WTC11 (cell line): ENCODE results near the gene DCXR. TPM values are rescaled to one million over a fixed set of nuclear protein-coding genes. Genes with fewer than 3 reads are reported as not detected.

Experiments
- ELF4 ChIP-seq: sonication (generic); formaldehyde crosslinking; IDR thresholded peaks from 2 replicates; pipeline ENCODE4 v1.8.1; 2022; ENCODE audit warnings: low read depth, mild to moderate bottlenecking, moderate library complexity, missing genetic modification reagents
- GTF2I ChIP-seq: fragments of 250-450 bp; sonication (Bioruptor Pico); conservative IDR thresholded peaks from 2 replicates; pipeline ENCODE4 v1.4.0; 2021; ENCODE audit warnings: mild to moderate bottlenecking
- JUN ChIP-seq: sonication (generic); formaldehyde crosslinking; IDR thresholded peaks from 2 replicates; pipeline ENCODE4 v1.8.0; 2023; ENCODE audit warnings: mild to moderate bottlenecking, missing genetic modification reagents
- MXD4 ChIP-seq: fragments of 250-450 bp; sonication (Bioruptor Pico); IDR thresholded peaks from 2 replicates; pipeline ENCODE4 v1.8.0; 2021; ENCODE audit warnings: mild to moderate bottlenecking, moderate library complexity, borderline replicate concordance
- NFATC4 ChIP-seq: fragments of 250-450 bp; sonication (Bioruptor Pico); IDR thresholded peaks from 2 replicates; pipeline ENCODE4 v1.9.0; 2021; ENCODE audit warnings: mild to moderate bottlenecking
- OVOL2 ChIP-seq: fragments of 250-450 bp; sonication (Bioruptor Pico); IDR thresholded peaks from 2 replicates; pipeline ENCODE4 v1.9.0; 2021; ENCODE audit warnings: mild to moderate bottlenecking, borderline replicate concordance
- PRRX2 ChIP-seq: fragments of 250-450 bp; sonication (Bioruptor Pico); IDR thresholded peaks from 2 replicates; pipeline ENCODE4 v1.8.0; 2021; ENCODE audit warnings: mild to moderate bottlenecking
- SMAD4 ChIP-seq: sonication (generic); formaldehyde crosslinking; IDR thresholded peaks from 2 replicates; pipeline ENCODE4 v1.8.0; 2022; ENCODE audit warnings: mild to moderate bottlenecking, missing genetic modification reagents
- SOX15 ChIP-seq: fragments of 250-450 bp; sonication (Bioruptor Pico); IDR thresholded peaks from 2 replicates; pipeline ENCODE4 v1.9.0; 2021; ENCODE audit warnings: mild to moderate bottlenecking
- ZNF219 ChIP-seq: sonication (generic); formaldehyde crosslinking; IDR thresholded peaks from 2 replicates; pipeline ENCODE4 v1.8.0; 2023; ENCODE audit warnings: missing genetic modification reagents, mild to moderate bottlenecking, borderline replicate concordance
- total RNA-seq: library from RNA; stranded (reverse); gene quantifications from 3 replicates; pipeline ENCODE4 v1.2.3, GENCODE V29; 2021
- TF ChIP-seq, protein P1 (sequence below): sonication (generic); formaldehyde crosslinking; conservative IDR thresholded peaks from 2 replicates; pipeline ENCODE4 v1.8.1; 2023; ENCODE audit warnings: mild to moderate bottlenecking, low read depth, missing genetic modification reagents, moderate library complexity
- TF ChIP-seq, protein P2 (sequence below): sonication (generic); formaldehyde crosslinking; IDR thresholded peaks from 2 replicates; pipeline ENCODE4 v1.8.0; 2022; ENCODE audit warnings: missing genetic modification reagents
- TF ChIP-seq, protein P3 (sequence below): fragments of 250-450 bp; sonication (Bioruptor Pico); IDR thresholded peaks from 2 replicates; pipeline ENCODE4 v1.9.0; 2021; ENCODE audit warnings: moderate library complexity, mild to moderate bottlenecking, inconsistent platforms, borderline replicate concordance
- TF ChIP-seq, protein P4 (sequence below): fragments of 250-450 bp; sonication (Bioruptor Pico); IDR thresholded peaks from 2 replicates; pipeline ENCODE4 v2.1.2; 2022; ENCODE audit warnings: mild to moderate bottlenecking, moderate library complexity
- TF ChIP-seq, protein P5 (sequence below): sonication (generic); formaldehyde crosslinking; IDR thresholded peaks from 2 replicates; pipeline ENCODE4 v1.8.1; 2023; ENCODE audit warnings: mild to moderate bottlenecking, missing genetic modification reagents
- TF ChIP-seq, protein P6 (sequence below): sonication (generic); formaldehyde crosslinking; IDR thresholded peaks from 2 replicates; pipeline ENCODE4 v1.8.0; 2023; ENCODE audit warnings: mild to moderate bottlenecking, missing genetic modification reagents
- TF ChIP-seq, protein P7 (sequence below): fragments of 200-600 bp; IDR thresholded peaks from 2 replicates; pipeline ENCODE4 v1.8.0; 2022; ENCODE audit warnings: antibody characterized with exemption
- TF ChIP-seq, protein P8 (sequence below): fragments of 250-450 bp; sonication (Bioruptor Pico); IDR thresholded peaks from 2 replicates; pipeline ENCODE4 v1.9.0; 2021; ENCODE audit warnings: mild to moderate bottlenecking, borderline replicate concordance

DCXR gene
- total RNA-seq, 1 experiment from 2014 or later: 130 TPM

DNA sequence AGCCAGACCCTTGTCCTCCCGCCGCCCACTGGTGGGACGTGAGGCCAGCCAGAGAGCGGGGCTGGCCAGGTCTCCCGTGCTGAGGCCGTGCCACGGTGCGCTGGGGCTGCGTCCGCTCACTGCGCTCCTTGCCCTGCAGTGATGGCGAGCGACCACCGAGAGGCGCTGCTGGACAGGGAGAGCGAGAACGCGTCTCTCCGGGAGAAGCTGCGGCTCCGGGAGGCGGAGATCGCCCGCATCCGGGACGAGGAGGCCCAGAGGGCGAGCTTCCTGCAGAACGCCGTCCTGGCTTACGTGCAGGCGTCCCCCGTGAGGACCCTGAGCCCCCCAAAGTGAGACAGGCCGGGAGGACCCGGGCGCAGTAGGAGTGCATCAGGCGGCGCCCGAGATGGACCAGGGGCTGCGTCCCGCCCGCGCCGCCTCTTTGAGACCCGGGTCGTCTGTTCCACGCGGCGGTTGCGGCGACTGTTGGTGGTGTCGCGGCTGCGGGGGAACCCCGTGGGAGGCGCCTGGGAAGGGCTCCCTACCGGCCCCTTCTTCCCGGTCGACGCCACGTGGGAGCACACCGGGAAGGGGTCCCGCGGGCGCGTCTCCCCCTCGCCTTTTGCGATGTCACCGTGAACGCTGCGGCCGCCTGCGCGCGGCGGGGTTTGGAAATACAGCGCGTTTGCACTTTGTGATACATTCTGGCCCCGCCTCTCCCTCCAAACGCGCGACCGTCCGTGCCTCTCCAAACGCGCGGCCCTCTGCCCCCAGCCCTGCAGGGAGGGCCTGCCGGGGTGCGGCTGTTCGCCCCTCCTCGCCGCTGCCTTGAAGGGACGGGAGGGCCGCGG, 6.8 kb downstream of the DCXR start (continued):
- TF ChIP-seq, protein P1, sequence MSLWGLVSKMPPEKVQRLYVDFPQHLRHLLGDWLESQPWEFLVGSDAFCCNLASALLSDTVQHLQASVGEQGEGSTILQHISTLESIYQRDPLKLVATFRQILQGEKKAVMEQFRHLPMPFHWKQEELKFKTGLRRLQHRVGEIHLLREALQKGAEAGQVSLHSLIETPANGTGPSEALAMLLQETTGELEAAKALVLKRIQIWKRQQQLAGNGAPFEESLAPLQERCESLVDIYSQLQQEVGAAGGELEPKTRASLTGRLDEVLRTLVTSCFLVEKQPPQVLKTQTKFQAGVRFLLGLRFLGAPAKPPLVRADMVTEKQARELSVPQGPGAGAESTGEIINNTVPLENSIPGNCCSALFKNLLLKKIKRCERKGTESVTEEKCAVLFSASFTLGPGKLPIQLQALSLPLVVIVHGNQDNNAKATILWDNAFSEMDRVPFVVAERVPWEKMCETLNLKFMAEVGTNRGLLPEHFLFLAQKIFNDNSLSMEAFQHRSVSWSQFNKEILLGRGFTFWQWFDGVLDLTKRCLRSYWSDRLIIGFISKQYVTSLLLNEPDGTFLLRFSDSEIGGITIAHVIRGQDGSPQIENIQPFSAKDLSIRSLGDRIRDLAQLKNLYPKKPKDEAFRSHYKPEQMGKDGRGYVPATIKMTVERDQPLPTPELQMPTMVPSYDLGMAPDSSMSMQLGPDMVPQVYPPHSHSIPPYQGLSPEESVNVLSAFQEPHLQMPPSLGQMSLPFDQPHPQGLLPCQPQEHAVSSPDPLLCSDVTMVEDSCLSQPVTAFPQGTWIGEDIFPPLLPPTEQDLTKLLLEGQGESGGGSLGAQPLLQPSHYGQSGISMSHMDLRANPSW (CRISPR knock-in tag): no peak
- TF ChIP-seq PRRX2 (CRISPR knock-in tag) (no peak), ELF4 (CRISPR knock-in tag) (no peak), GTF2I (CRISPR knock-in tag) (no peak), NFATC4 (CRISPR knock-in tag) (no peak), SOX15 (CRISPR knock-in tag) (no peak), MXD4 (CRISPR knock-in tag) (no peak), SMAD4 (CRISPR knock-in tag) (no peak), JUN (CRISPR knock-in tag) (no peak), OVOL2 (no peak), ZNF219 (no peak)
- TF ChIP-seq, protein P2, sequence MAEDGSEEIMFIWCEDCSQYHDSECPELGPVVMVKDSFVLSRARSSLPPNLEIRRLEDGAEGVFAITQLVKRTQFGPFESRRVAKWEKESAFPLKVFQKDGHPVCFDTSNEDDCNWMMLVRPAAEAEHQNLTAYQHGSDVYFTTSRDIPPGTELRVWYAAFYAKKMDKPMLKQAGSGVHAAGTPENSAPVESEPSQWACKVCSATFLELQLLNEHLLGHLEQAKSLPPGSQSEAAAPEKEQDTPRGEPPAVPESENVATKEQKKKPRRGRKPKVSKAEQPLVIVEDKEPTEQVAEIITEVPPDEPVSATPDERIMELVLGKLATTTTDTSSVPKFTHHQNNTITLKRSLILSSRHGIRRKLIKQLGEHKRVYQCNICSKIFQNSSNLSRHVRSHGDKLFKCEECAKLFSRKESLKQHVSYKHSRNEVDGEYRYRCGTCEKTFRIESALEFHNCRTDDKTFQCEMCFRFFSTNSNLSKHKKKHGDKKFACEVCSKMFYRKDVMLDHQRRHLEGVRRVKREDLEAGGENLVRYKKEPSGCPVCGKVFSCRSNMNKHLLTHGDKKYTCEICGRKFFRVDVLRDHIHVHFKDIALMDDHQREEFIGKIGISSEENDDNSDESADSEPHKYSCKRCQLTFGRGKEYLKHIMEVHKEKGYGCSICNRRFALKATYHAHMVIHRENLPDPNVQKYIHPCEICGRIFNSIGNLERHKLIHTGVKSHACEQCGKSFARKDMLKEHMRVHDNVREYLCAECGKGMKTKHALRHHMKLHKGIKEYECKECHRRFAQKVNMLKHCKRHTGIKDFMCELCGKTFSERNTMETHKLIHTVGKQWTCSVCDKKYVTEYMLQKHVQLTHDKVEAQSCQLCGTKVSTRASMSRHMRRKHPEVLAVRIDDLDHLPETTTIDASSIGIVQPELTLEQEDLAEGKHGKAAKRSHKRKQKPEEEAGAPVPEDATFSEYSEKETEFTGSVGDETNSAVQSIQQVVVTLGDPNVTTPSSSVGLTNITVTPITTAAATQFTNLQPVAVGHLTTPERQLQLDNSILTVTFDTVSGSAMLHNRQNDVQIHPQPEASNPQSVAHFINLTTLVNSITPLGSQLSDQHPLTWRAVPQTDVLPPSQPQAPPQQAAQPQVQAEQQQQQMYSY (CRISPR knock-in tag): peak; percentile 40; the same call in 1 of the 2 replicates
- TF ChIP-seq, protein P3, sequence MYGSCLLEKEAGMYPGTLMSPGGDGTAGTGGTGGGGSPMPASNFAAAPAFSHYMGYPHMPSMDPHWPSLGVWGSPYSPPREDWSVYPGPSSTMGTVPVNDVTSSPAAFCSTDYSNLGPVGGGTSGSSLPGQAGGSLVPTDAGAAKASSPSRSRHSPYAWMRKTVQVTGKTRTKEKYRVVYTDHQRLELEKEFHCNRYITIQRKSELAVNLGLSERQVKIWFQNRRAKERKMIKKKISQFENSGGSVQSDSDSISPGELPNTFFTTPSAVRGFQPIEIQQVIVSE (CRISPR knock-in tag): no peak
- TF ChIP-seq, protein P4, sequence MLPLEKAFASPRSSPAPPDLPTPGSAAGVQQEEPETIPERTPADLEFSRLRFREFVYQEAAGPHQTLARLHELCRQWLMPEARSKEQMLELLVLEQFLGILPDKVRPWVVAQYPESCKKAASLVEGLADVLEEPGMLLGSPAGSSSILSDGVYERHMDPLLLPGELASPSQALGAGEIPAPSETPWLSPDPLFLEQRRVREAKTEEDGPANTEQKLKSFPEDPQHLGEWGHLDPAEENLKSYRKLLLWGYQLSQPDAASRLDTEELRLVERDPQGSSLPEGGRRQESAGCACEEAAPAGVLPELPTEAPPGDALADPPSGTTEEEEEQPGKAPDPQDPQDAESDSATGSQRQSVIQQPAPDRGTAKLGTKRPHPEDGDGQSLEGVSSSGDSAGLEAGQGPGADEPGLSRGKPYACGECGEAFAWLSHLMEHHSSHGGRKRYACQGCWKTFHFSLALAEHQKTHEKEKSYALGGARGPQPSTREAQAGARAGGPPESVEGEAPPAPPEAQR (CRISPR knock-in tag): no peak
- TF ChIP-seq, protein P5, sequence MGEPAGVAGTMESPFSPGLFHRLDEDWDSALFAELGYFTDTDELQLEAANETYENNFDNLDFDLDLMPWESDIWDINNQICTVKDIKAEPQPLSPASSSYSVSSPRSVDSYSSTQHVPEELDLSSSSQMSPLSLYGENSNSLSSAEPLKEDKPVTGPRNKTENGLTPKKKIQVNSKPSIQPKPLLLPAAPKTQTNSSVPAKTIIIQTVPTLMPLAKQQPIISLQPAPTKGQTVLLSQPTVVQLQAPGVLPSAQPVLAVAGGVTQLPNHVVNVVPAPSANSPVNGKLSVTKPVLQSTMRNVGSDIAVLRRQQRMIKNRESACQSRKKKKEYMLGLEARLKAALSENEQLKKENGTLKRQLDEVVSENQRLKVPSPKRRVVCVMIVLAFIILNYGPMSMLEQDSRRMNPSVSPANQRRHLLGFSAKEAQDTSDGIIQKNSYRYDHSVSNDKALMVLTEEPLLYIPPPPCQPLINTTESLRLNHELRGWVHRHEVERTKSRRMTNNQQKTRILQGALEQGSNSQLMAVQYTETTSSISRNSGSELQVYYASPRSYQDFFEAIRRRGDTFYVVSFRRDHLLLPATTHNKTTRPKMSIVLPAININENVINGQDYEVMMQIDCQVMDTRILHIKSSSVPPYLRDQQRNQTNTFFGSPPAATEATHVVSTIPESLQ: no peak
- TF ChIP-seq, protein P6, sequence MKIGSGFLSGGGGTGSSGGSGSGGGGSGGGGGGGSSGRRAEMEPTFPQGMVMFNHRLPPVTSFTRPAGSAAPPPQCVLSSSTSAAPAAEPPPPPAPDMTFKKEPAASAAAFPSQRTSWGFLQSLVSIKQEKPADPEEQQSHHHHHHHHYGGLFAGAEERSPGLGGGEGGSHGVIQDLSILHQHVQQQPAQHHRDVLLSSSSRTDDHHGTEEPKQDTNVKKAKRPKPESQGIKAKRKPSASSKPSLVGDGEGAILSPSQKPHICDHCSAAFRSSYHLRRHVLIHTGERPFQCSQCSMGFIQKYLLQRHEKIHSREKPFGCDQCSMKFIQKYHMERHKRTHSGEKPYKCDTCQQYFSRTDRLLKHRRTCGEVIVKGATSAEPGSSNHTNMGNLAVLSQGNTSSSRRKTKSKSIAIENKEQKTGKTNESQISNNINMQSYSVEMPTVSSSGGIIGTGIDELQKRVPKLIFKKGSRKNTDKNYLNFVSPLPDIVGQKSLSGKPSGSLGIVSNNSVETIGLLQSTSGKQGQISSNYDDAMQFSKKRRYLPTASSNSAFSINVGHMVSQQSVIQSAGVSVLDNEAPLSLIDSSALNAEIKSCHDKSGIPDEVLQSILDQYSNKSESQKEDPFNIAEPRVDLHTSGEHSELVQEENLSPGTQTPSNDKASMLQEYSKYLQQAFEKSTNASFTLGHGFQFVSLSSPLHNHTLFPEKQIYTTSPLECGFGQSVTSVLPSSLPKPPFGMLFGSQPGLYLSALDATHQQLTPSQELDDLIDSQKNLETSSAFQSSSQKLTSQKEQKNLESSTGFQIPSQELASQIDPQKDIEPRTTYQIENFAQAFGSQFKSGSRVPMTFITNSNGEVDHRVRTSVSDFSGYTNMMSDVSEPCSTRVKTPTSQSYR (CRISPR knock-in tag): no peak
- TF ChIP-seq, protein P7, sequence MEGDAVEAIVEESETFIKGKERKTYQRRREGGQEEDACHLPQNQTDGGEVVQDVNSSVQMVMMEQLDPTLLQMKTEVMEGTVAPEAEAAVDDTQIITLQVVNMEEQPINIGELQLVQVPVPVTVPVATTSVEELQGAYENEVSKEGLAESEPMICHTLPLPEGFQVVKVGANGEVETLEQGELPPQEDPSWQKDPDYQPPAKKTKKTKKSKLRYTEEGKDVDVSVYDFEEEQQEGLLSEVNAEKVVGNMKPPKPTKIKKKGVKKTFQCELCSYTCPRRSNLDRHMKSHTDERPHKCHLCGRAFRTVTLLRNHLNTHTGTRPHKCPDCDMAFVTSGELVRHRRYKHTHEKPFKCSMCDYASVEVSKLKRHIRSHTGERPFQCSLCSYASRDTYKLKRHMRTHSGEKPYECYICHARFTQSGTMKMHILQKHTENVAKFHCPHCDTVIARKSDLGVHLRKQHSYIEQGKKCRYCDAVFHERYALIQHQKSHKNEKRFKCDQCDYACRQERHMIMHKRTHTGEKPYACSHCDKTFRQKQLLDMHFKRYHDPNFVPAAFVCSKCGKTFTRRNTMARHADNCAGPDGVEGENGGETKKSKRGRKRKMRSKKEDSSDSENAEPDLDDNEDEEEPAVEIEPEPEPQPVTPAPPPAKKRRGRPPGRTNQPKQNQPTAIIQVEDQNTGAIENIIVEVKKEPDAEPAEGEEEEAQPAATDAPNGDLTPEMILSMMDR: peak; percentile 85
- TF ChIP-seq, protein P8, sequence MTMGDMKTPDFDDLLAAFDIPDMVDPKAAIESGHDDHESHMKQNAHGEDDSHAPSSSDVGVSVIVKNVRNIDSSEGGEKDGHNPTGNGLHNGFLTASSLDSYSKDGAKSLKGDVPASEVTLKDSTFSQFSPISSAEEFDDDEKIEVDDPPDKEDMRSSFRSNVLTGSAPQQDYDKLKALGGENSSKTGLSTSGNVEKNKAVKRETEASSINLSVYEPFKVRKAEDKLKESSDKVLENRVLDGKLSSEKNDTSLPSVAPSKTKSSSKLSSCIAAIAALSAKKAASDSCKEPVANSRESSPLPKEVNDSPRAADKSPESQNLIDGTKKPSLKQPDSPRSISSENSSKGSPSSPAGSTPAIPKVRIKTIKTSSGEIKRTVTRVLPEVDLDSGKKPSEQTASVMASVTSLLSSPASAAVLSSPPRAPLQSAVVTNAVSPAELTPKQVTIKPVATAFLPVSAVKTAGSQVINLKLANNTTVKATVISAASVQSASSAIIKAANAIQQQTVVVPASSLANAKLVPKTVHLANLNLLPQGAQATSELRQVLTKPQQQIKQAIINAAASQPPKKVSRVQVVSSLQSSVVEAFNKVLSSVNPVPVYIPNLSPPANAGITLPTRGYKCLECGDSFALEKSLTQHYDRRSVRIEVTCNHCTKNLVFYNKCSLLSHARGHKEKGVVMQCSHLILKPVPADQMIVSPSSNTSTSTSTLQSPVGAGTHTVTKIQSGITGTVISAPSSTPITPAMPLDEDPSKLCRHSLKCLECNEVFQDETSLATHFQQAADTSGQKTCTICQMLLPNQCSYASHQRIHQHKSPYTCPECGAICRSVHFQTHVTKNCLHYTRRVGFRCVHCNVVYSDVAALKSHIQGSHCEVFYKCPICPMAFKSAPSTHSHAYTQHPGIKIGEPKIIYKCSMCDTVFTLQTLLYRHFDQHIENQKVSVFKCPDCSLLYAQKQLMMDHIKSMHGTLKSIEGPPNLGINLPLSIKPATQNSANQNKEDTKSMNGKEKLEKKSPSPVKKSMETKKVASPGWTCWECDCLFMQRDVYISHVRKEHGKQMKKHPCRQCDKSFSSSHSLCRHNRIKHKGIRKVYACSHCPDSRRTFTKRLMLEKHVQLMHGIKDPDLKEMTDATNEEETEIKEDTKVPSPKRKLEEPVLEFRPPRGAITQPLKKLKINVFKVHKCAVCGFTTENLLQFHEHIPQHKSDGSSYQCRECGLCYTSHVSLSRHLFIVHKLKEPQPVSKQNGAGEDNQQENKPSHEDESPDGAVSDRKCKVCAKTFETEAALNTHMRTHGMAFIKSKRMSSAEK (CRISPR knock-in tag): no peak
